NOMO-1 treated with dmso at 0.1 percent for 144 hours (cell line): ENCODE results near the gene BABAM1.

Source experiments
- DNase-seq: peaks from one replicate; lab custom pipeline; 2025; ENCODE audit not compliant: unreplicated experiment; lab: John Stamatoyannopoulos, UW

BABAM1 gene

GRCh38 chr19:17302391-17303166 is 35.3 kb downstream of the BABAM1 start:
- peak; percentile 29 for DNase-seq

GRCh38 chr19:17303167-17303939 is 36.1 kb downstream of the BABAM1 start, which contains the start of gene ABHD8:
Gene ABHD8, minus strand, starts transcription at chr19:17303425. Its CDS starts 1,809 bp downstream, at chr19:17301616.
- peak; percentile 89 for DNase-seq

DNA sequence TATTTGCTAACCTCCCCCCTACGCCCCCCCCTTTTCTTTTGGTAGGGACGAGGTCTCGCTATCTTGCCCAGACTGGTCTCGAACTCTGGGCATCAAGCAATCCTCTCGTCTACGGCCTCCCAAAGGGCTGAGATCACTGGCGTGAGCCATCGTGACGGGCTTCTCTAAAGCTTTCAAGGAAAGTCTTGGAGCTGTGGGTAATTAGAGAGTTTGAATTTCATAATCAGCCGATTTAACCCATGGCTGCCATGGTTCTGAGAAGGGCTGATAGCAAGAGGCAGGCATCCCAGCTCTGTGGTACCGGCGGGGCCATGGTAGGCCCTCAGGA is 36.7 kb downstream of the BABAM1 start:
- DNase-seq, result no peak

- no peak for DNase-seq
Measured at GRCh38 chr19:17304386-17305215, 37.4 kb downstream of the BABAM1 start.

DNA sequence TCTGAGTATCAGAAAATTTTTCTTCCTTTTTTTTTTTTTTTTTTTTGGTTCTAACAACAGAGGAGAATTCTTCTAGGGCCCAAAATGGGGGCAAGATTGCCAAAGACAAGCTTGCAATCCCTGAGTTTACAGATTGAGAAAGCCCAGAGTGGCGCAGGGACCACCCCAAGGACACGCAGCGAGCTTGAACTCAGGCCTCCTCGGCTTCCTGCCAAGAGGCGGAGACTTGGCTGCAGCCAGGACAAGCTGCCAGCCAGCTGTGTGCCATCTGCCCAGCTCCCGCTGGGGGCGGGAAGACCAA is 37.9 kb downstream of the BABAM1 start:
- no peak for DNase-seq

- peak; percentile 98 for DNase-seq
Measured at GRCh38 chr19:17305517-17306284, 38.5 kb downstream of the BABAM1 start, which contains the start of gene MRPL34. Gene MRPL34, plus strand, starts transcription at chr19:17305872. Its CDS starts 21 bp downstream, at chr19:17305893.

- DNase-seq, result no peak
Measured at GRCh38 chr19:17306285-17306714, 39.1 kb downstream of the BABAM1 start.

GRCh38 chr19:17307876-17308377 is 40.7 kb downstream of the BABAM1 start:
- no peak for DNase-seq

DNA sequence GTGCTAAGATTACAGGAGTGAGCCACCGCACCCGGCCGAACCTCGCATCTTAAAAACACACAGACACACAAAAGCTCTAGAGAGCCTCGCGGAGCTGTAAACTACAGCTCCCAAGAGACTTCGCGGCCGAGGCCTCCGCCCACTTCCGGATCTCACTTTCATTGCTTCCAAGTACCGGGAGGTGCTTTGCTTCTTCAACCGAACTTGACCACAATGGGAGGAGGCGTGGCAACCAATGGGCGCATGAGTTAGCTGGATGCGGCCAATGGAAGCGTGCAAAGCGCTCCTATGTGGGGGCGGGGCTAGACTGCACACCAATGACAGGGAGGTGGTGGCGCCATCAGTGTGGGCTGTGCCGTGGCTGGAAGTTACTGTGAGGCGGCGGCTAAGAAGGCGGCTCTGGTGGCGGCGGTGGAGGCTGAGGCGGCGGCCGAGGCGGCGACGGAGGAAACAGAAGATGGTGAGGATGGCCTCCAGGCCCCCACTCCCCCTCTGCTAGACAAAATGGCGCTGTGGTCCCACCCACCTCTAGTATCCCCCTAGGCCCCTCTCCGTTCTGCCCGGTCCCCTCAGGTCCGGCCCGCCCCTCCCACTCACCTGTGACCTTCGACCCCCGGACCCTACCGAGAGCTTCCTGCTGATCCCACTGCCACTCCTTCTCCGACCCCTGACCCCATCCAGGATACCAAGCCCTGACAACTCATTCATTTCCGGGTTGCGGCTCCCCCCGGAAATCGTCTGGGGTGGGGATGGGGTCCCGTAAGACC is 42.1 kb downstream of the BABAM1 start, which contains the start of gene DDA1:
DDA1 (plus strand) TSS at position 366 of the 767 bp plus-strand sequence; CDS start at position 458, 92 bp downstream.
- peak; percentile 100 for DNase-seq

GRCh38 chr19:17309965-17310461 is 42.8 kb downstream of the BABAM1 start:
- DNase-seq, result no peak

DNA sequence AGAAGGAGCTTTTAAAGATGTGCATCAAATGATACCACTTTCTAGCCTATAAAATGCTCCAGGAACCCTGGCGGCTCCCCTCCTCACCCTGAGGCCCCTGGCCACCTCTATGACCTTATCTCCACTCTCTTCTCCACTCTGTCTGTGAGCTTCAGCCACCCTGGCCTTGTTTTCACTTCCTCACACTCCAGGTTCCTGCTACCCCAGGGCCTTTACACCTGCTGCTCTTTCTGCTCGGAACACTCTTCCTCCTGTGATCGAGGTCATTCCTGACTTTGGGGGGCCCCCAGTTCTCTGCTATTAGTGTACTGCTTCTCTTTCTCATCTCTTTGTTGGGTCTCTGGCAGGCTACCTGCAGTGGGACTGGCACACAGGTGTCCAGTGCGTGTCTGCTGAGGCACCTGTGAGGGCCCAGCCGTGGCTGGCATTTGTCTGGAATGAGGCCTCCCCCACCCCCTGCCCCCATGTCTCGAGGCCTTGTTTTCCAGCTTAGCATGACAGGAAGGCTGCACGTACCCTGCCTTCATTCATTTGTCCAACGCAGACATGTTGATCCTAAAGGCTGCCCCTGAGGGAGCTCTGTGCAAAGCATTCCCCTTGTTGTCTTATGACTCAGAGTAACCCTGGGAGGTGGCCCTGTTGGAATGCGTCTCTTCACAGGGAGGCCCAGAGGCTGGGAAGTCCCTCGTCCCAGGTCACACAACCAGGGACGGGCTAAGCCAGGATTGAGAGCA is 44.4 kb downstream of the BABAM1 start:
- DNase-seq, result no peak

- no peak for DNase-seq
Measured at GRCh38 chr19:17312189-17313113, 45.2 kb downstream of the BABAM1 start.

DNA sequence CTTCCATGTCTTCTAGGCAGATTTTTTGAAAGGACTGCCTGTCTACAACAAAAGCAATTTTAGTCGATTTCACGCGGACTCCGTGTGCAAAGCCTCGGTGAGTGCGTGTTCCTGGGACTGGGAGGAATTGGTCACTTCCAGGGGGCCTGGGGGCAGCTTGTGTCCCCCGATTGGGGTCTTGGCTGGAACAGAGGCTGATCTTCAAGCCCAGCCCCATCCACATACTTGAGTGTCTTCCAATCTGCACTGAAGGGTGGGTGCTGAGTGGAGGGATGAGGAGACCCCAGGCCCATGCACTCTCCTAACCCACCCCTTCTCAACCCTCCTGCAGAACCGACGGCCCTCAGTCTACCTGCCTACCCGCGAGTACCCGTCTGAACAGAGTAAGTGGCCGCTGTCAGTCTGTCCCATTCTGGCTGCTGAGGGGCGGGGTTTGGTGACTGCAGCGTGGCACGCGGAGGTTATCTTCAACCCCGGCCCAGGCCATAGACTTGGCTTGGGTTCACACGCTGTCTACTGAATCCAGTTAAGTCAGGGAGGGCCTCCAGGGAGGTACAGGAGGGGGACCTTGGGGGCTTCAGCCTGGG is 46.9 kb downstream of the BABAM1 start:
- no peak for DNase-seq

GRCh38 chr19:17318966-17319365 is 51.7 kb downstream of the BABAM1 start:
- no peak for DNase-seq

DNA sequence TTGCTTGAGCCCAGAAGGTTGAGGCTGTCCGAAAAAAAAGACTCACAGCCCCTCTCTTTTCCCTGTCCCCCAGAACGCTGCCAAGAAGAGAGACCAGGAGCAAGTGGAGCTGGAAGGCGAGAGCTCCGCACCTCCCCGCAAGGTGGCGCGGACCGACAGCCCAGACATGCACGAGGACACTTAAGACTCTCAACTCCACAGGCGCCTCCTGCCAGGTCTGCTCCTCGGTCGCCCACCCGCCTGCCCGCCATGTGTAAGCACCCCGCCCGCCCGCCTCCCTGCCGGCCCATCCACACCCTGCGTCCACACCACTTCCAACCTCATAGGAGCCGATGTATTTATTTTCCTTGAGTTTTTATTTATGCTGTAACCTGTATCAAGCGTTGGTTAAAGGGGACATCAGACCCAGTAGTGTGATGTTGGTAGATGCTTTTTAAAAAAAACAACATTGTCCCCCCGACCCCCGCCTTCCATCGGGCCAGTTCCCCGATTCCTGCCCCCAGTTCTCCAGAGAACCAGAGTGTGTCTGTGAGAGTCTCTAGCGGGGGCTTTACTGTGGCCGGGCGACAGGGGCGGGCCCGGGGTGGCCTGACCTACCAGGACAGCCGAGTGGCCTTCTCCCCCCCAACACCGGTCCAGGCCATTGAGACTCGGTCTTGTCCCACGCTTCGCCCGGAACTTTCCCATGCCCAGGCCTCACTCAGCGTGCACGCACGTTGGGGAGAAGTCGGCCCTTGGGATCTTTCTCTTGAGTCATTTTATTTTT is 52.4 kb downstream of the BABAM1 start:
- no peak for DNase-seq

DNA sequence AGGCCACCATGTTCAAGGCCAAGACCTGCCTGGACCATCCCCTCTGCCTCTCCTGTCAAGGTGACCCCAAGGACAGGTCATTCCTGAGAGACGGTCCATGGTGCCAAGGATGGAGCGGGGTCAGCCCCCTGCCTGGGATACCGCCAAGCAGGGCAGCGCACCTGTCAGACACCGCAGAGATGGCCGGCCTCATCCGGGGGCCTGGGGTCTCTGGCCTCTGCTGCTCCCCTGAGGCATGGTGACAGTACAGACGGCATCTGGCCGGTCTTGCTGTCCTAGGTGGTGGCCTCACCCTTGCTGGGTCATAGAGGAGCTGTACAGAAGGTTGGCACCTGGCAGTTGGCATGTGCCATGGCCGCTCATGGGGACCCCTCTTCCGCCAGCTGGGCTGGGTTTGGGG is 53.2 kb downstream of the BABAM1 start:
- no peak for DNase-seq
